Hepatocyte (in vitro differentiated cells): ENCODE measurements around the gene ACY1.

Experiments used
- EZH2 ChIP-seq: fragments of 200-600 bp; sonication (generic); IDR thresholded peaks from 2 replicates; pipeline ENCODE4 v1.6.1; 2016; ENCODE audit warnings: antibody characterized with exemption, mild to moderate bottlenecking, borderline replicate concordance
- EZH2phosphoT487 ChIP-seq: fragments of 200-600 bp; sonication (generic); IDR thresholded peaks from one replicate; pipeline ENCODE4 v1.6.1; 2018; ENCODE audit warnings: antibody characterized with exemption, mild to moderate bottlenecking, low read depth, moderate library complexity; ENCODE audit not compliant: unreplicated experiment, severe bottlenecking
- TF ChIP-seq, protein P1 (sequence below): fragments of 200-600 bp; sonication (generic); IDR thresholded peaks from 2 replicates; pipeline ENCODE4 v1.5.1; 2016; ENCODE audit warnings: antibody characterized with exemption, mild to moderate bottlenecking; ENCODE audit not compliant: poor library complexity

DNA sequence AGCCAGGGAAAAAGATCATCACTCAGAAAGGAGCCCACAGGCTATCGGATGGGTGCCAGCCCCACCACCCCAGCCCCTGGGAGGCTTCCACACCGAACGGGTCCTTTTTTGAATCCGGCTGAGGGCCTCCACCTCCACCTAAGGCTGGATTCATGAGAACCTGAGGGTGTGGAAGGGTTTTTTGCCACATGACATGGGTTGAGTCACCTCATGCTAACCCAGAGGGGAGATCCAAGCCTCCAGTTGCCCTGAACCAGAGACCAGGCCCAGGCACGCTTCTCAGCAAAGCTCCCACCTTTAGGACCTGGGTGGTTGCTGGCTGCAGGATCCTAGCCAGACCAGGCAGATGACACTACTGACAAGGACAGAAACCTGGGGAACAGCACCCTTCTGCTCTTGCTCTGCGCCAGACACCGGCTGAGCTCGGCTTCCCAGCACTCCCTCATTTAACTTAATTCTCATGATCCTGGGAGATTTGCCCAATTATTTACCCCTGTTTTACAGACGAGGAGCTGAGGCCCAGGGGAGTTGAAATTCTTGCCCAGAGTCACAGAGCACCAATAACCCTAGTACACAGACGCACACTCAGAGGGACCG is 47.5 kb downstream of the ACY1 start:
- TF ChIP-seq EZH2: no peak
- TF ChIP-seq, protein P1, sequence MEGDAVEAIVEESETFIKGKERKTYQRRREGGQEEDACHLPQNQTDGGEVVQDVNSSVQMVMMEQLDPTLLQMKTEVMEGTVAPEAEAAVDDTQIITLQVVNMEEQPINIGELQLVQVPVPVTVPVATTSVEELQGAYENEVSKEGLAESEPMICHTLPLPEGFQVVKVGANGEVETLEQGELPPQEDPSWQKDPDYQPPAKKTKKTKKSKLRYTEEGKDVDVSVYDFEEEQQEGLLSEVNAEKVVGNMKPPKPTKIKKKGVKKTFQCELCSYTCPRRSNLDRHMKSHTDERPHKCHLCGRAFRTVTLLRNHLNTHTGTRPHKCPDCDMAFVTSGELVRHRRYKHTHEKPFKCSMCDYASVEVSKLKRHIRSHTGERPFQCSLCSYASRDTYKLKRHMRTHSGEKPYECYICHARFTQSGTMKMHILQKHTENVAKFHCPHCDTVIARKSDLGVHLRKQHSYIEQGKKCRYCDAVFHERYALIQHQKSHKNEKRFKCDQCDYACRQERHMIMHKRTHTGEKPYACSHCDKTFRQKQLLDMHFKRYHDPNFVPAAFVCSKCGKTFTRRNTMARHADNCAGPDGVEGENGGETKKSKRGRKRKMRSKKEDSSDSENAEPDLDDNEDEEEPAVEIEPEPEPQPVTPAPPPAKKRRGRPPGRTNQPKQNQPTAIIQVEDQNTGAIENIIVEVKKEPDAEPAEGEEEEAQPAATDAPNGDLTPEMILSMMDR: no peak
- no peak for TF ChIP-seq EZH2phosphoT487
